CD14-positive monocyte (primary cell): ENCODE measurements around the gene NUPR1. TPM values are rescaled to one million over a fixed set of nuclear protein-coding genes. Genes with fewer than 3 reads are reported as not detected.
A peak's percentile ranks its signal among the peaks of the same experiment; 100 is the strongest.

ENCODE experiments used
- DNase-seq, 3 donors: peaks; one replicate each; pipeline ENCODE4 v3.0.0-alpha.2; 2011 to 2022
- H2AFZ ChIP-seq: 2 replicates; pipeline ENCODE4 v1.6.0; 2012; ENCODE audit warnings: mild to moderate bottlenecking, low read depth, low read length, inconsistent platforms; ENCODE audit not compliant: insufficient read depth, poor library complexity, severe bottlenecking
- H3K27ac ChIP-seq, 2 donors: 1 replicate in 1 of 2; 2 replicates in 1 of 2; pipeline ENCODE4 v1.5.1; 2012 to 2013; ENCODE audit warnings: low read length in 2 of 2, control low read depth in 1 of 2, inconsistent platforms in 1 of 2, low read depth in 1 of 2, mild to moderate bottlenecking in 1 of 2
- H3K27me3 ChIP-seq, 2 donors: one replicate each; pipeline versions ENCODE4 v1.6.0 to v1.6.1; 2011 to 2013; ENCODE audit warnings: low read length in 2 of 2; ENCODE audit not compliant: control insufficient read depth in 2 of 2, insufficient read depth in 2 of 2
- H3K36me3 ChIP-seq, 2 donors: replicated peaks in 1 of 2; 1 replicate in 1 of 2; 2 replicates in 1 of 2; pipeline versions ENCODE4 v1.5.1 to v1.6.1; 2012 to 2013; ENCODE audit warnings: low read length in 2 of 2, control low read depth in 1 of 2, inconsistent platforms in 1 of 2, mild to moderate bottlenecking in 1 of 2; ENCODE audit not compliant: insufficient read depth in 2 of 2, control insufficient read depth in 1 of 2
- H3K4me1 ChIP-seq, 2 donors: 1 replicate in 1 of 2; 2 replicates in 1 of 2; pipeline versions ENCODE4 v1.5.1 to v1.6.1; 2012 to 2013; ENCODE audit warnings: low read length in 2 of 2, control low read depth in 1 of 2, inconsistent platforms in 1 of 2, mild to moderate bottlenecking in 1 of 2, moderate library complexity in 1 of 2; ENCODE audit not compliant: insufficient read depth in 2 of 2, control insufficient read depth in 1 of 2
- H3K4me2 ChIP-seq: replicated peaks from 2 replicates; pipeline ENCODE3; 2012; ENCODE audit warnings: low read length, moderate library complexity, mild to moderate bottlenecking; ENCODE audit not compliant: poor library complexity, severe bottlenecking; ENCODE audit errors: extremely low read depth
- H3K4me3 ChIP-seq, 3 experiments: fragments of 200-600 bp in 1 of 3; sonication (generic) in 1 of 3; replicated peaks in 1 of 3; 1 replicate in 2 of 3; 2 replicates in 1 of 3; pipeline ENCODE4 v1.5.1; 2011 to 2013; ENCODE audit warnings: low read length in 3 of 3, mild to moderate bottlenecking in 3 of 3, control low read depth in 2 of 3, low read depth in 2 of 3, inconsistent platforms in 1 of 3, moderate library complexity in 1 of 3
- H3K79me2 ChIP-seq: 2 replicates; pipeline ENCODE4 v1.6.0; 2012; ENCODE audit warnings: mild to moderate bottlenecking, control low read depth, inconsistent platforms, low read length, moderate library complexity; ENCODE audit not compliant: insufficient read depth
- H3K9ac ChIP-seq: 2 replicates; pipeline ENCODE4 v1.6.0; 2017; ENCODE audit warnings: low read length, mild to moderate bottlenecking; ENCODE audit not compliant: insufficient read depth, poor library complexity, severe bottlenecking
- H3K9me3 ChIP-seq, 2 donors: replicated peaks in 1 of 2; 1 replicate in 1 of 2; 2 replicates in 1 of 2; pipeline versions ENCODE4 v1.5.1 to v1.6.1; 2012 to 2013; ENCODE audit warnings: low read length in 2 of 2, control low read depth in 1 of 2; ENCODE audit not compliant: control insufficient read depth in 1 of 2, insufficient read depth in 1 of 2
- H4K20me1 ChIP-seq: 2 replicates; pipeline ENCODE4 v1.6.0; 2012; ENCODE audit warnings: mild to moderate bottlenecking, low read length, control low read depth, moderate library complexity; ENCODE audit not compliant: insufficient read depth
- H3K27ac Mint-ChIP-seq, 7 donors: one replicate each; pipeline ENCODE4 v1.8.0; 2020; ENCODE audit warnings: mild to moderate bottlenecking in 7 of 7, mixed read lengths in 7 of 7, moderate library complexity in 6 of 7, inconsistent platforms in 2 of 7
- H3K27me3 Mint-ChIP-seq, 3 donors: one replicate each; pipeline ENCODE4 v1.8.0; 2021 to 2022; ENCODE audit warnings: low read depth in 3 of 3, mild to moderate bottlenecking in 3 of 3, mixed read lengths in 3 of 3, moderate library complexity in 3 of 3, inconsistent platforms in 1 of 3
- H3K36me3 Mint-ChIP-seq, 2 donors: one replicate each; pipeline ENCODE4 v1.8.0; 2020; ENCODE audit warnings: mixed read lengths in 2 of 2, inconsistent platforms in 1 of 2, mild to moderate bottlenecking in 1 of 2
- H3K4me1 Mint-ChIP-seq: one replicate; pipeline ENCODE4 v1.8.0; 2020; ENCODE audit warnings: mild to moderate bottlenecking, mixed read lengths
- H3K4me3 Mint-ChIP-seq, 2 donors: one replicate each; pipeline ENCODE4 v1.8.0; 2020; ENCODE audit warnings: mild to moderate bottlenecking in 2 of 2, mixed read lengths in 2 of 2, moderate library complexity in 1 of 2
- H3K9me3 Mint-ChIP-seq, 7 donors: one replicate each; pipeline ENCODE4 v1.8.0; 2020 to 2022; ENCODE audit warnings: mixed read lengths in 7 of 7, mild to moderate bottlenecking in 6 of 7, moderate library complexity in 6 of 7, inconsistent platforms in 2 of 7
- CTCF ChIP-seq: fragments of 200-600 bp; IDR thresholded peaks from one replicate; pipeline ENCODE4 v1.8.0; 2022; ENCODE audit warnings: antibody characterized with exemption, mild to moderate bottlenecking
- WGBS: methylation state at CpG from one replicate; pipeline ENCODE4 v1.1.5; 2013; ENCODE audit warnings: missing lambda C conversion rate; ENCODE audit not compliant: insufficient coverage; 5-methylcytosine and 5-hydroxymethylcytosine counted together
- intact Hi-C, 2 donors: fragments of 100-400 bp; cut with micrococcal nuclease; formaldehyde crosslinking; loops; one replicate each; pipeline versions ENCODE4 v1.15.0 to v1.15.1; 2023
- polyA plus RNA-seq, 3 donors: library from polyadenylated mRNA; depleted of rRNA in 1 of 3; unstranded in 2 of 3; stranded (reverse) in 1 of 3; fragments of 300-500 nt in 2 of 3; fragments of >200 nt in 1 of 3; fragmentation: Illumina TruSeq in 2 of 3; gene quantifications; 1 replicate in 2 of 3; 2 replicates in 1 of 3; pipeline ENCODE4 v1.2.3, GENCODE V29; 2012 to 2021

NUPR1 gene
- polyA plus RNA-seq, 3 donors: 0.01 to 1.9 TPM; not detected in 1

DNA sequence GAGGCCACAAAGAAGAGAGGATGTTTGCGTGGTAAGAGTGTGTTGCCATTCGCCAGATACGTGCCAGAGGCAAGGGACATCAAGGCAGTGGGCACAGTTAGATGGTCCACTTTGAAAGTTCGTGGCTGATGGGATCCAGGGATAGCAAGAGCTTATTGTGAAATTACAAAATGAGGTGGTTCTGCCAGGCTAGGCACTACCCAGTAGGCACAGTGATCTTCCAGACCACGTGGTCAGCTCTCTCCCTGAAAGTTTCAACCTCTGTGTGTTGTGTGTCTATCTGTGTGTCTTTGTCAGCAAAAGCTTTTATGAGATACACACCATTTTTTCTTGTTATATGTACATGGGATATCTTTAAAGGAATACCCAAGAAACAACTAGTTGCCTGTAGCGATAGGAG lies 24.4 kb upstream of the NUPR1 start:
- no peaks in the 10 kb centered on the region for H3K4me1 ChIP-seq
- no peak overlapping the region for H3K27ac ChIP-seq
- H3K36me3 ChIP-seq: peaks cover 10 to 33% of the 10 kb centered on the region in 2 donors
- whole genome bisulfite sequencing: 77% methylated on average over 5 of the region's 6 CpGs
- H3K9ac ChIP-seq: no peak overlapping the region
- H3K79me2 ChIP-seq: peaks cover 43% of the 10 kb centered on the region
- H3K27ac Mint-ChIP-seq: peak overlapping the region in 2 of 7 donors; percentile 13 to 58
- no peak overlapping the region for H3K4me2 ChIP-seq
- no peak for TF ChIP-seq CTCF
- H3K27me3 ChIP-seq: no peaks in the 10 kb centered on the region
- peaks cover 6 to 13% of the 10 kb centered on the region in 2 donors for H3K9me3 ChIP-seq
- H3K27me3 Mint-ChIP-seq: peaks cover 0 to 1% (median 0%) of the 10 kb centered on the region in 3 donors
- intact Hi-C loops: no loop called here
- H3K9me3 Mint-ChIP-seq: peaks cover 6 to 20% (median 14%) of the 10 kb centered on the region in 7 donors
- no peak for DNase-seq
- no peak overlapping the region for H3K4me3 ChIP-seq
- H3K36me3 Mint-ChIP-seq: peaks cover 29 to 52% of the 10 kb centered on the region in 2 donors
- no peak overlapping the region for H3K4me3 Mint-ChIP-seq
- H4K20me1 ChIP-seq: peaks cover 31% of the 10 kb centered on the region
- H2AFZ ChIP-seq: no peak overlapping the region
- H3K4me1 Mint-ChIP-seq: peaks cover 5% of the 10 kb centered on the region

DNA sequence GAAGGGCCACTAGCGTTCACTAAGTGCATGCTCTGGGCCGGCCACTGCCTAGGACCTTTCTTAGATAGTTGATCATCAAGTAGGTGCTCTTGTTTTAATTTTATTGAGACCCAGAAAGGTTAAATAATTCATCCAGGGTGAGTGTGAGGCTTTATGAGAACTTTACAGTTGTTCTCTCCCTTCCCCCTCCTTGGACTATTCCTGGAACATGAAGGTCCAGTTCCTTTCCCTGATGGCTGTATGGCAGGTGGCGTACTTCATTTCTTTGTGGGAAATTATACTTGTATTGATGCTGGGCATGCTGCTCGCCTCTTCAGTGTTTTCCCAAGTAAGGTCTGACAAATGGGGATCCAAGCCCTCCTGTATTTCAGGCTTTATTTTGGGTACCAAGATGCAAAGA lies 23.4 kb upstream of the NUPR1 start:
- Histone ChIP-seq H2AFZ (no peak overlapping the region), H3K27me3 (no peaks in the 10 kb centered on the region), H4K20me1 (peaks cover 24% of the 10 kb centered on the region), H3K27ac (no peak overlapping the region), H3K36me3 (peaks cover 15 to 36% of the 10 kb centered on the region in 2 donors), H3K4me1 (no peaks in the 10 kb centered on the region), H3K79me2 (peaks cover 43% of the 10 kb centered on the region), H3K4me2 (no peak overlapping the region), H3K9me3 (peaks cover 2 to 11% of the 10 kb centered on the region in 2 donors), H3K4me3 (no peak overlapping the region), H3K9ac (no peak overlapping the region)
- Mint-ChIP-seq H3K4me1 (peaks cover 6% of the 10 kb centered on the region), H3K27me3 (peaks cover 0 to 1% (median 0%) of the 10 kb centered on the region in 3 donors), H3K9me3 (peaks cover 5 to 14% (median 10%) of the 10 kb centered on the region in 7 donors), H3K4me3 (no peak overlapping the region), H3K36me3 (peaks cover 27 to 54% of the 10 kb centered on the region in 2 donors), H3K27ac (peak overlapping the region in 1 of 7 donors; percentile 6)
- TF ChIP-seq CTCF: no peak
- DNase-seq: no peak
- WGBS: 100% methylated on average over 3 of the region's 4 CpGs
- intact Hi-C loops: no loop called here
